Osteocyte (in vitro differentiated cells): Measurements from ENCODE around the gene VLDLR. TPM values are rescaled to one million over a fixed set of nuclear protein-coding genes. Genes with fewer than 3 reads are reported as not detected.

Experiments
- DNase-seq: peaks from one replicate; pipeline ENCODE4 v3.0.0; 2021; ENCODE audit warnings: mixed read lengths; ENCODE audit not compliant: unreplicated experiment; ENCODE audit errors: extremely low spot score
- H3K27ac Mint-ChIP-seq: one replicate; pipeline ENCODE4 v1.8.0; 2021; ENCODE audit warnings: mild to moderate bottlenecking, mixed read lengths; ENCODE audit not compliant: unreplicated experiment
- H3K27me3 Mint-ChIP-seq: one replicate; pipeline ENCODE4 v1.8.0; 2021; ENCODE audit warnings: mixed read lengths; ENCODE audit not compliant: unreplicated experiment
- H3K36me3 Mint-ChIP-seq: one replicate; pipeline ENCODE4 v1.8.0; 2021; ENCODE audit warnings: mixed read lengths; ENCODE audit not compliant: unreplicated experiment
- H3K4me1 Mint-ChIP-seq: one replicate; pipeline ENCODE4 v1.8.0; 2021; ENCODE audit warnings: mixed read lengths; ENCODE audit not compliant: unreplicated experiment
- H3K4me3 Mint-ChIP-seq: one replicate; pipeline ENCODE4 v1.8.0; 2021; ENCODE audit warnings: mild to moderate bottlenecking, moderate library complexity, mixed read lengths; ENCODE audit not compliant: unreplicated experiment
- H3K9me3 Mint-ChIP-seq: one replicate; pipeline ENCODE4 v1.8.0; 2021; ENCODE audit warnings: mixed read lengths; ENCODE audit not compliant: unreplicated experiment
- CTCF ChIP-seq: fragments of 200-600 bp; sonication (generic); IDR thresholded peaks from 2 replicates; pipeline ENCODE4 v1.5.0; 2021; ENCODE audit warnings: antibody characterized with exemption, mild to moderate bottlenecking, moderate library complexity
- total RNA-seq: library from RNA; stranded (reverse); gene quantifications from 2 replicates; pipeline ENCODE4 v1.2.1, GENCODE V29; 2021

Gene VLDLR
- total RNA-seq, 1 donor from 2014 or later, result 18.5 TPM

DNA sequence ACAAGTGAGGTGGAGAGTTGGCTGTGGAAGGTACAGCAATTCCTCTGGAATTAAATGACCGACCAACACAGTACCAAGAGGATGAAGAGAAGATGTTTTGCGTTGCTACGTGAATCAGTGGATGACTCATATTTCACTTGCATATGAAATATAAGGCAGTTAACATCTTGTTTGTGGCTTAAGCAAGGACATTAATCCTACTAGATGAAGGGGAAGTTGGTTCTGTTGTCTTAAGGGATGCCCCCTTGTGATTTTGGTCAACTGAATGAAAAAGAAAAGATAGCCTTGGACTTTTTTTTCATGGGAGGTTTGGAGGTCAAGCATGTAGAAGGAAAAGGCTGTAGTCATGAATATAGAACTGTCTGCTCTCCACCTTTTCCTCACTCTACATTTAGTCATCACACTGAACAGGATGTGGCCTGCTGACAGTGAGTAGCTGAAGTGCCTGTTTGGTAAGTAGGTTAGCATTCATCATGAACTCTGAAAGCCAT lies 33.9 kb downstream of the VLDLR start:
- H3K4me1 Mint-ChIP-seq, result peaks cover 12% of the 10 kb centered on the region
- no peaks in the 10 kb centered on the region for H3K27me3 Mint-ChIP-seq
- H3K27ac Mint-ChIP-seq, result peak overlapping the region; percentile 2
- H3K9me3 Mint-ChIP-seq, result no peaks in the 10 kb centered on the region
- H3K4me3 Mint-ChIP-seq, result no peak overlapping the region
- H3K36me3 Mint-ChIP-seq, result peaks cover 37% of the 10 kb centered on the region
- TF ChIP-seq CTCF, result no peak
- no peak for DNase-seq

DNA sequence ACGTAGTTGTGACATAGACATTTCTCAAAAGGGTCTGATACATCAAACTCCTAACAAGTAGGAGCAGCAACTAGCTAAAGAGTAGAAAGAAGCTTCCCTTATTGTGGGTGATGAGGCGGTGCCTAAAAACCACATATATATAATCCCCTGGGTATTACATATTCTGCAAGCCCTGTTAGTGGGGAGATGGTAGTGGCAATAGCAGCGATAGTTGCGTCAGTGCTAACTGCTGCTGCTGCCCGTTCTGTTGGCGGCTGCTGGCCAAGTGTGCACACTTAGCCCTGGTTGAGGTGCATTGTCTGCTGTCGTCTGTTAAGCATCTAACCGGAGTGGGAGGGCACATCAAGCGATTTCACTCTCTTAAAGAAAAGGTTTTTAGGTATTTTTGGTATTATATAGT lies 35.8 kb downstream of the VLDLR start:
- no peak overlapping the region for H3K27ac Mint-ChIP-seq
- no peak for TF ChIP-seq CTCF
- no peaks in the 10 kb centered on the region for H3K9me3 Mint-ChIP-seq
- no peak for DNase-seq
- no peaks in the 10 kb centered on the region for H3K27me3 Mint-ChIP-seq
- H3K4me1 Mint-ChIP-seq, result peaks cover 18% of the 10 kb centered on the region
- H3K36me3 Mint-ChIP-seq, result peaks cover 21% of the 10 kb centered on the region
- H3K4me3 Mint-ChIP-seq, result no peak overlapping the region

- H3K27ac Mint-ChIP-seq, result no peak overlapping the region
- H3K9me3 Mint-ChIP-seq, result no peaks in the 10 kb centered on the region
- DNase-seq, result no peak
- no peaks in the 10 kb centered on the region for H3K36me3 Mint-ChIP-seq
- no peak overlapping the region for H3K4me3 Mint-ChIP-seq
- H3K27me3 Mint-ChIP-seq, result no peaks in the 10 kb centered on the region
- TF ChIP-seq CTCF, result peak; percentile 26
- H3K4me1 Mint-ChIP-seq, result peaks cover 5% of the 10 kb centered on the region
Measured at GRCh38 chr9:2662496-2662895, 40.9 kb downstream of the VLDLR start.

DNA sequence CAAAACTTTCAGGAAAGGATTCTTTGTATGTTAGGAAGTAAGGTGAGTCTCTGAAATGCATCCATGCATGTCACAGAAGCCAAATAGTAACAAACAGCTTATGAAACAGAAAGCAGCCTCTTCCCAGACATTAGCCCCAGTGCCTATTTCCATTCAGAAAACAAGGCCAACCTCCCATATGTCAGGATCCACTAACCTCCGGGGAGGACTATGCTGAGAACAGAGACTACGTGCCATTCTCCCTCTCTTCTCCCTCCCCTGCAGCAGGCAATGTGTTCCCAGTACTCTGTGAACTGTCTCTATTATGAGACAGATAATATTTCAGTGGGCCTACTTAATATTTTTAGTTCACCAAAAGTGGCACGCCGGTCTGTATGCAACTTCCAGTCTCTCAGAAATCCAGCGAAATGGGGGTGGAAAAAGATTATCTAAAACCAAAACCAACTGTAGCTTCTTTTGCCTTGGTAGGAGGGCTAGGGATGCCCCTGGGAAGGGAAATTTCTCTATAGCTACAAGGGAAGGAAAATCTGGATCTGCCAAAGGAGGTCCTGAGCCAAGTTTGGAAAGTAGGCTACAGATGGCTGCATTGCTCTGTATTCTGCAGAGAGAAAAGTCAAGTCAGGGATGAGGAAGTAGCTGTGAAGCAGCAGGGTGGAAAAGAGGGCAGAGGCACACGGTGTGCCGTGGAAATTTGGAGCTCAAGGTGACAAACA lies 42.0 kb downstream of the VLDLR start:
- Mint-ChIP-seq H3K4me3 (no peak overlapping the region), H3K9me3 (no peaks in the 10 kb centered on the region), H3K4me1 (peaks cover 5% of the 10 kb centered on the region), H3K27ac (no peak overlapping the region), H3K27me3 (no peaks in the 10 kb centered on the region), H3K36me3 (no peaks in the 10 kb centered on the region)
- TF ChIP-seq CTCF, result no peak
- no peak for DNase-seq

DNA sequence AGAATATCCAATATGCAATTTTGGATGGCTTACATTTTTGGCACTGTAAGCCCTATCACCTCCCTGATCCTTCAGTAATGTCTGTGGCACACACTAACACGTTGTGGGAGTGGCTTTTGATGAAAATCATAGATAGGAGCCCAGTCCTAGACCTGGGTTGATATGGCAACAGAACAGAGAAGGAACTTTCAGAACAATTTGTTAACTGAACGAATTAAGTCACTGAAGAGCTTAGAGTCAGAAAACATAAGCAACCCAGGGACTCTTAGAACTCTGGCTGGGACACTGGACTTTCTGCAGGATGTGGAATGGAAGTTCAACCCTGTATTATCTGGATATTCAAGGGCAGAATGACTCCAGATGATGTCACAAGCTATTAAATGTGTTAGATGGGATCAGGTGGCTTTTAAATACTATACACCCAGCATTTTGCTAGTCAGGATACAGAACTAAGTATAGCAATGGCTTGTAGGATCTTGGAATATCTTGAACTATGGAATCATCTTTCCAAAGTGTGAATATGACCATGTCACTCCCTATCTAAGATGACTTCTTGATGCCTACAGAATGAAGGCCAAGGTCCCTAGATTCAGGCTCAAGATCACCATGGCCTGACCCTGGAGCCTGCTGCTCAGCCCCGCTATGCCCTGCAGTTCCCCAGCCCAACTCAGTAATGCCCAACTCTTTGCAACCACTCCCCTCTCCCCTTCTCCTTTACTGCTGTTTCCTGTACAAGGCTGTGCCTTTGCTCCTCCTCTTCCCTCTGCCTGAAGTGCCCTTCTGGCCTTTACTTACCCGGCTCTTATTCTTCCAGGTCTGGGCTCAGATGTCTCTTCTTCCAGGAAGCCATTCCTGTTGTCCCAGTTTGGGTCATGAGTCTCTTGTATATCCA lies 42.8 kb downstream of the VLDLR start:
- Mint-ChIP-seq H3K4me1 (peaks cover 5% of the 10 kb centered on the region), H3K9me3 (no peaks in the 10 kb centered on the region)

More for the DNA sequence above, 42.8 kb downstream of the VLDLR start:
- Mint-ChIP-seq H3K4me3 (no peak overlapping the region), H3K27me3 (no peaks in the 10 kb centered on the region), H3K27ac (no peak overlapping the region), H3K36me3 (no peaks in the 10 kb centered on the region)
- no peak for TF ChIP-seq CTCF
- DNase-seq, result no peak
